SK-N-MC (cell line): ENCODE results near the gene LTV1.

Experiments
- EZH2 ChIP-seq: fragments of 200-600 bp; sonication (generic); IDR thresholded peaks from one replicate; pipeline ENCODE4 v1.6.1; 2017; ENCODE audit warnings: antibody characterized with exemption
- FOXP2 ChIP-seq: optimal IDR thresholded peaks from 2 replicates; pipeline ENCODE3; 2011; ENCODE audit warnings: mild to moderate bottlenecking, moderate library complexity; ENCODE audit not compliant: insufficient read depth; ENCODE audit errors: extremely low read length, control extremely low read depth
- POLR2AphosphoS5 ChIP-seq: IDR thresholded peaks from 2 replicates; pipeline ENCODE4 v1.6.1; 2012; ENCODE audit warnings: mild to moderate bottlenecking, low read depth, low read length, borderline replicate concordance

DNA sequence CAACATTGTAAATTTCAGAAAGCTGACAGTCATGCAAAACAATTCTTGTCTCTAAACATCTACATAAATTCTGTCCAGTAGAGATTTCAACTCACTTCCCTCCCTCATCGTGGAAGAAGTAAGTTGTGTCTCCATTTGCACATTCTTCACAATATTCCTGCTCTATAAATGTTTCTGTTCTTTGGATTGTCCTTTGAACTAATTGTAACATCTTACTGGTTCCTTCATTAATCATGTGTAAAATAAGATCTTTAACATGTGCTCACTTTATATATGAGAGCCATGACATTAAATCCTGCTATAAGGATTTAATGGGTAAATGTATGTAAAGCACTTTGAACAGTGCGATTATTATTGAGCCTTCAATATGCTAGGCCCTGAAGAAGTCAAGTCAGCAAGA, 7.0 kb upstream of the LTV1 start:
- TF ChIP-seq EZH2 (no peak), POLR2AphosphoS5 (no peak), FOXP2 (no peak)
